H1 (cell line): ENCODE measurements around the gene RASD1. TPM values are rescaled to one million over a fixed set of nuclear protein-coding genes. Genes with fewer than 3 reads are reported as not detected.
"Not testable (repeated sequence)": the region's sequence is repeated elsewhere in the genome, so short reads cannot be mapped to it uniquely, and the experiment has no call there.

Experiments
- CTCF ChIA-PET: fragments of 300-600 bp; sonication (Branson Sonifier 250); formaldehyde crosslinking; loops from one replicate; lab custom pipeline; 2021; ENCODE audit not compliant: partially characterized antibody; lab: Charles Lee
- POLR2A ChIA-PET: fragments of 300-600 bp; sonication (Branson Sonifier 250); formaldehyde crosslinking; loops from one replicate; lab custom pipeline; 2021; ENCODE audit warnings: inconsistent platforms; ENCODE audit not compliant: partially characterized antibody; lab: Charles Lee
- DNase-seq, 2 experiments: peaks; one replicate each; pipeline versions ENCODE4 v3.0.0 to v3.0.0-alpha.2; 2010 to 2022; ENCODE audit warnings: low spot score in 2 of 2, low read depth in 1 of 2, mixed read lengths in 1 of 2
- FAIRE-seq: peaks from 2 replicates; lab custom pipeline; 2011; peaks lifted over from hg19 to GRCh38; lab: Jason Lieb, UNC
- H2AFZ ChIP-seq: 2 replicates; pipeline ENCODE4 v1.8.1; 2012; ENCODE audit warnings: low read length, inconsistent platforms
- H2AK5ac ChIP-seq: 2 replicates; pipeline ENCODE4 v1.6.1; 2013; ENCODE audit warnings: low read depth, low read length
- H2BK120ac ChIP-seq: replicated peaks from 2 replicates; pipeline ENCODE3; 2013; ENCODE audit warnings: low read depth, low read length, inconsistent platforms
- H2BK12ac ChIP-seq: 2 replicates; pipeline ENCODE4 v1.6.1; 2013; ENCODE audit warnings: low read depth, low read length
- H2BK15ac ChIP-seq: 2 replicates; pipeline ENCODE4 v1.6.1; 2013; ENCODE audit warnings: low read length
- H2BK20ac ChIP-seq: 2 replicates; pipeline ENCODE4 v1.6.1; 2013; ENCODE audit warnings: low read length
- H2BK5ac ChIP-seq: 2 replicates; pipeline ENCODE4 v1.6.1; 2013; ENCODE audit warnings: low read depth, low read length
- H3K14ac ChIP-seq: 2 replicates; pipeline ENCODE4 v1.6.1; 2013; ENCODE audit warnings: inconsistent platforms; ENCODE audit not compliant: insufficient read length
- H3K18ac ChIP-seq: 2 replicates; pipeline ENCODE4 v1.6.1; 2013; ENCODE audit warnings: low read length; ENCODE audit errors: extremely low read depth
- H3K23ac ChIP-seq: 2 replicates; pipeline ENCODE4 v1.6.1; 2013; ENCODE audit warnings: inconsistent platforms; ENCODE audit not compliant: insufficient read length
- H3K23me2 ChIP-seq: 2 replicates; pipeline ENCODE4 v1.6.1; 2013; ENCODE audit warnings: low read depth, low read length
- H3K27ac ChIP-seq: 2 replicates; pipeline ENCODE4 v1.6.1; 2011; ENCODE audit warnings: low read depth, low read length, inconsistent platforms
- H3K27me3 ChIP-seq, 4 experiments: replicated peaks in 1 of 4; 1 replicate in 1 of 4; 2 replicates in 3 of 4; pipeline versions ENCODE4 v1.6.1 to v1.8.1; 2011 to 2013; ENCODE audit warnings: low read length in 3 of 4, mild to moderate bottlenecking in 3 of 4, inconsistent platforms in 2 of 4, mixed read lengths in 2 of 4, moderate library complexity in 1 of 4; ENCODE audit not compliant: control insufficient read depth in 3 of 4, insufficient read depth in 3 of 4; ENCODE audit errors: extremely low read depth in 1 of 4
- H3K36me3 ChIP-seq, 4 experiments: 2 replicates each; pipeline versions ENCODE4 v1.6.1 to v1.8.1; 2011 to 2013; ENCODE audit warnings: mild to moderate bottlenecking in 4 of 4, low read length in 3 of 4, moderate library complexity in 2 of 4, control low read depth in 1 of 4, inconsistent platforms in 1 of 4; ENCODE audit not compliant: insufficient read depth in 4 of 4, control insufficient read depth in 2 of 4
- H3K4ac ChIP-seq: replicated peaks from 2 replicates; pipeline ENCODE3; 2013; ENCODE audit warnings: low read length, low read depth, mixed read lengths, inconsistent platforms; ENCODE audit not compliant: insufficient read length
- H3K4me1 ChIP-seq, 4 experiments: replicated peaks in 1 of 4; 1 replicate in 1 of 4; 2 replicates in 3 of 4; pipeline versions ENCODE4 v1.6.1 to v1.8.1; 2011 to 2013; ENCODE audit warnings: low read length in 3 of 4, inconsistent platforms in 2 of 4, mixed read lengths in 1 of 4; ENCODE audit not compliant: insufficient read depth in 4 of 4, control insufficient read depth in 3 of 4
- H3K4me2 ChIP-seq, 2 experiments: 2 replicates each; pipeline versions ENCODE4 v1.6.1 to v1.8.1; 2011 to 2013; ENCODE audit warnings: low read depth in 2 of 2, low read length in 2 of 2, control low read depth in 1 of 2, inconsistent platforms in 1 of 2, mild to moderate bottlenecking in 1 of 2; ENCODE audit not compliant: insufficient read depth in 1 of 2
- H3K4me3 ChIP-seq, 4 experiments: fragments of 200-600, 300-600 bp in 1 of 4; sonication (generic), shearing (Covaris generic), sonication (Bioruptor Twin) in 1 of 4; 2 replicates each; pipeline versions ENCODE4 v1.5.1 to v1.8.1; 2011 to 2016; ENCODE audit warnings: low read length in 4 of 4, low read depth in 3 of 4, control low read depth in 2 of 4, inconsistent platforms in 2 of 4, mild to moderate bottlenecking in 2 of 4, mixed read lengths in 1 of 4, moderate library complexity in 1 of 4; ENCODE audit not compliant: insufficient read depth in 2 of 4; ENCODE audit errors: extremely low read depth in 1 of 4
- H3K56ac ChIP-seq: replicated peaks from 2 replicates; pipeline ENCODE3; 2013; ENCODE audit warnings: low read depth, mild to moderate bottlenecking, mixed read lengths, low read length, inconsistent platforms; ENCODE audit not compliant: insufficient read length
- H3K79me1 ChIP-seq: 2 replicates; pipeline ENCODE4 v1.6.1; 2013; ENCODE audit warnings: low read depth, low read length, control low read depth
- H3K79me2 ChIP-seq, 2 experiments: 2 replicates each; pipeline versions ENCODE4 v1.6.1 to v1.8.1; 2012 to 2013; ENCODE audit warnings: low read length in 2 of 2, mild to moderate bottlenecking in 2 of 2, inconsistent platforms in 1 of 2; ENCODE audit not compliant: insufficient read depth in 2 of 2, control insufficient read depth in 1 of 2
- H3K9ac ChIP-seq, 4 experiments: replicated peaks in 1 of 4; 1 replicate in 1 of 4; 2 replicates in 3 of 4; pipeline versions ENCODE4 v1.6.1 to v1.8.1; 2011 to 2013; ENCODE audit warnings: low read depth in 3 of 4, low read length in 3 of 4, control low read depth in 2 of 4, mild to moderate bottlenecking in 2 of 4, moderate library complexity in 2 of 4, inconsistent platforms in 1 of 4; ENCODE audit errors: extremely low read depth in 1 of 4
- H3K9me3 ChIP-seq, 2 experiments: 2 replicates each; pipeline versions ENCODE4 v1.6.1 to v1.8.1; 2012 to 2013; ENCODE audit warnings: mild to moderate bottlenecking in 2 of 2, moderate library complexity in 2 of 2, control low read depth in 1 of 2, inconsistent platforms in 1 of 2, low read depth in 1 of 2, low read length in 1 of 2, mixed read lengths in 1 of 2; ENCODE audit not compliant: insufficient read depth in 2 of 2
- H4K20me1 ChIP-seq, 2 experiments: replicated peaks in 1 of 2; 2 replicates each; pipeline versions ENCODE3 to v1.8.1; 2011 to 2013; ENCODE audit warnings: inconsistent platforms in 2 of 2, low read length in 2 of 2, mild to moderate bottlenecking in 1 of 2; ENCODE audit not compliant: insufficient read depth in 2 of 2, control insufficient read depth in 1 of 2
- H4K5ac ChIP-seq: 2 replicates; pipeline ENCODE4 v1.6.1; 2013; ENCODE audit warnings: low read length, low read depth, mixed read lengths, inconsistent platforms; ENCODE audit not compliant: insufficient read length
- H4K8ac ChIP-seq: 2 replicates; pipeline ENCODE4 v1.8.0; 2013; ENCODE audit warnings: mild to moderate bottlenecking, moderate library complexity, low read length, inconsistent platforms; ENCODE audit not compliant: insufficient read depth; ENCODE audit errors: extremely low read depth
- H4K91ac ChIP-seq: replicated peaks from 2 replicates; pipeline ENCODE3; 2013; ENCODE audit warnings: low read length, mixed read lengths, inconsistent platforms; ENCODE audit not compliant: insufficient read length
- WGBS, 2 experiments: shearing (Covaris generic) in 1 of 2; methylation state at CpG; one replicate each; pipeline versions ENCODE4 v1.1.6 to v1.1.7; 2013 to 2015; ENCODE audit warnings: low lambda C conversion rate in 2 of 2, mixed read lengths in 2 of 2, inconsistent platforms in 1 of 2, low coverage in 1 of 2, missing lambda C conversion rate in 1 of 2; ENCODE audit not compliant: insufficient replicate concordance in 2 of 2, insufficient coverage in 1 of 2, insufficient read length in 1 of 2; ENCODE audit errors: extremely low coverage in 1 of 2, missing lambda C conversion rate in 1 of 2; 5-methylcytosine and 5-hydroxymethylcytosine counted together
- polyA plus RNA-seq, 7 experiments: library from polyadenylated mRNA; depleted of rRNA in 3 of 7; stranded (reverse) in 5 of 7; unstranded in 2 of 7; fragments of >200 nt in 5 of 7; fragments of 200-250 nt in 2 of 7; gene quantifications; 1 replicate in 5 of 7; 2 replicates in 1 of 7; 4 replicates in 1 of 7; pipeline versions ENCODE4 v1.2.1 to v1.2.3, GENCODE V29; 2011 to 2013; ENCODE audit warnings: missing spikeins in 2 of 7, mixed read lengths in 2 of 7
- total RNA-seq: library from RNA; stranded (reverse); fragmentation: NEBNext Ultra II Directional; extraction: Animal tissue kit (Norgen Biotek cat#: 25700); gene quantifications from 2 replicates; pipeline ENCODE4 v1.2.1, GENCODE V29; 2021

The RASD1 gene
- total and polyA plus RNA-seq, 2 of the 8 experiments (the other 6 are each of a cell fraction or from before 2014, with no cell fraction given): 2.3 to 2.6 TPM

DNA sequence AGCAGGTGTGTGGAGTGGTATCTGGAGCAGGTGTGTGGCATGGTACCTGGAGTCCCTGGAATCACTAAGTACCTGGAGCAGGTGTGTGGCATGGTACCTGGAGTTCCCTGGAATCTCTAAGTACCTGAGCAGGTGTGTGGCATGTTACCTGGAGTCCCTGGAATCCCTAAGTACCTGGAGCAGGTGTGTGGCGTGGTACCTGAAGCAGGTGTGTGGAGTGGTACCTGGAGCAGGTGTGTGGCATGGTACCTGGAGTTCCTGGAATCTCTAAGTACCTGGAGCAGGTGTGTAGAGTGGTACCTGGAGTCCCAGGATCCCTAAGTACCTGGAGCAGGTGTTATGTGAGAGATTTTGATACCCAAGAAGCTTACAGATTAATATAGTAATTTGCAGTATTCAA is 41.5 kb downstream of the RASD1 start:
- H2BK120ac ChIP-seq, H3K23ac ChIP-seq, H2BK20ac ChIP-seq, H4K20me1 ChIP-seq, H3K4me2 ChIP-seq, H3K79me2 ChIP-seq, H3K4ac ChIP-seq, H3K56ac ChIP-seq, H3K79me1 ChIP-seq, H4K8ac ChIP-seq, POLR2A ChIA-PET, H2BK15ac ChIP-seq, H2BK12ac ChIP-seq, H2AFZ ChIP-seq, H3K23me2 ChIP-seq, H2AK5ac ChIP-seq, H3K27ac ChIP-seq, H3K14ac ChIP-seq, H2BK5ac ChIP-seq, H3K9ac ChIP-seq, H3K36me3 ChIP-seq, H3K4me3 ChIP-seq, H3K9me3 ChIP-seq, H4K91ac ChIP-seq, H4K5ac ChIP-seq, FAIRE-seq, DNase-seq, H3K18ac ChIP-seq, H3K4me1 ChIP-seq, H3K27me3 ChIP-seq: not testable (repeated sequence)
- CTCF ChIA-PET: interaction anchor here (0.8 kb wide), 1 partner anchor 10 kb away, joined by 3 read pairs; no protein-coding TSS in a partner anchor
- WGBS, 2 experiments: 89% methylated on average over 1 of the region's 1 CpG; no CpG with 5 or more reads in 1 of the 2 experiments
